Measurements from ENCODE around the gene BRIP1. TPM values are rescaled to one million over a fixed set of nuclear protein-coding genes. Genes with fewer than 3 reads are reported as not detected.
"Not testable (repeated sequence)": the region's sequence is repeated elsewhere in the genome, so short reads cannot be mapped to it uniquely, and the experiment has no call there.

Gene BRIP1
- total RNA-seq, 1 donor from 2014 or later, result 2.4 TPM

GRCh38 chr17:61720016-61720795, 143.1 kb downstream of the BRIP1 start:
- no peak for DNase-seq
- Mint-ChIP-seq H3K27ac (ENCODE audit: unreplicated experiment) (no peak overlapping the region), H3K36me3 (ENCODE audit: unreplicated experiment) (peaks cover 6% of the 10 kb centered on the region), H3K9me3 (ENCODE audit: unreplicated experiment) (peaks cover 1% of the 10 kb centered on the region), H3K27me3 (ENCODE audit: unreplicated experiment) (no peaks in the 10 kb centered on the region), H3K4me3 (ENCODE audit: unreplicated experiment) (no peak overlapping the region), H3K4me1 (ENCODE audit: low read depth, unreplicated experiment) (no peaks in the 10 kb centered on the region)
- no peak for TF ChIP-seq CTCF (IDR thresholded peaks at IDR 0.05; ENCODE audit: partially characterized antibody, unreplicated experiment)

- not testable (repeated sequence) for H3K27me3 Mint-ChIP-seq (ENCODE audit: unreplicated experiment); H3K27ac Mint-ChIP-seq (ENCODE audit: unreplicated experiment); H3K9me3 Mint-ChIP-seq (ENCODE audit: unreplicated experiment); H3K4me3 Mint-ChIP-seq (ENCODE audit: unreplicated experiment); H3K36me3 Mint-ChIP-seq (ENCODE audit: unreplicated experiment); DNase-seq; H3K4me1 Mint-ChIP-seq (ENCODE audit: low read depth, unreplicated experiment)
Measured at GRCh38 chr17:61719220-61719619, 144.1 kb downstream of the BRIP1 start.

GRCh38 chr17:61718022-61718421, 145.3 kb downstream of the BRIP1 start:
- TF ChIP-seq CTCF (IDR thresholded peaks at IDR 0.05; ENCODE audit: partially characterized antibody, unreplicated experiment), result no peak

GRCh38 chr17:61717352-61717751, 146.0 kb downstream of the BRIP1 start:
- H3K36me3 Mint-ChIP-seq (ENCODE audit: unreplicated experiment), result peaks cover 6% of the 10 kb centered on the region
- no peak for TF ChIP-seq CTCF (IDR thresholded peaks at IDR 0.05; ENCODE audit: partially characterized antibody, unreplicated experiment)
- no peak overlapping the region for H3K4me3 Mint-ChIP-seq (ENCODE audit: unreplicated experiment)
- no peak for DNase-seq
- H3K27ac Mint-ChIP-seq (ENCODE audit: unreplicated experiment), result no peak overlapping the region
- H3K4me1 Mint-ChIP-seq (ENCODE audit: low read depth, unreplicated experiment), result no peaks in the 10 kb centered on the region
- H3K27me3 Mint-ChIP-seq (ENCODE audit: unreplicated experiment), result no peaks in the 10 kb centered on the region
- peaks cover 1% of the 10 kb centered on the region for H3K9me3 Mint-ChIP-seq (ENCODE audit: unreplicated experiment)

More at GRCh38 chr17:61718022-61718421, 145.3 kb downstream of the BRIP1 start:
- DNase-seq, result no peak
- Mint-ChIP-seq H3K4me3 (ENCODE audit: unreplicated experiment) (no peak overlapping the region), H3K9me3 (ENCODE audit: unreplicated experiment) (peaks cover 1% of the 10 kb centered on the region), H3K36me3 (ENCODE audit: unreplicated experiment) (peaks cover 6% of the 10 kb centered on the region), H3K27me3 (ENCODE audit: unreplicated experiment) (no peaks in the 10 kb centered on the region), H3K27ac (ENCODE audit: unreplicated experiment) (no peak overlapping the region), H3K4me1 (ENCODE audit: low read depth, unreplicated experiment) (no peaks in the 10 kb centered on the region)

- Mint-ChIP-seq H3K4me3 (ENCODE audit: unreplicated experiment) (no peak overlapping the region), H3K4me1 (ENCODE audit: low read depth, unreplicated experiment) (no peaks in the 10 kb centered on the region), H3K9me3 (ENCODE audit: unreplicated experiment) (peaks cover 1% of the 10 kb centered on the region), H3K27ac (ENCODE audit: unreplicated experiment) (no peak overlapping the region), H3K36me3 (ENCODE audit: unreplicated experiment) (peaks cover 6% of the 10 kb centered on the region), H3K27me3 (ENCODE audit: unreplicated experiment) (no peaks in the 10 kb centered on the region)
- no peak for TF ChIP-seq CTCF (IDR thresholded peaks at IDR 0.05; ENCODE audit: partially characterized antibody, unreplicated experiment)
- no peak for DNase-seq
Measured at GRCh38 chr17:61716225-61716829, 147.0 kb downstream of the BRIP1 start.

Measured in glutamatergic neuron (in vitro differentiated cells).